Hematopoietic multipotent progenitor cell treated with erythropoietin and hydrocortisone succinate and interleukin-3 and kit ligand, for 15 days (in vitro differentiated cells): ENCODE results near the gene WDFY2.

ENCODE experiments used
- DNase-seq: peaks from one replicate; pipeline ENCODE4 v3.0.0-alpha.2; 2015; ENCODE audit warnings: low spot score

Gene WDFY2

GRCh38 chr13:51713807-51714206 lies 129.5 kb downstream of the WDFY2 start:
- no peak for DNase-seq

DNA sequence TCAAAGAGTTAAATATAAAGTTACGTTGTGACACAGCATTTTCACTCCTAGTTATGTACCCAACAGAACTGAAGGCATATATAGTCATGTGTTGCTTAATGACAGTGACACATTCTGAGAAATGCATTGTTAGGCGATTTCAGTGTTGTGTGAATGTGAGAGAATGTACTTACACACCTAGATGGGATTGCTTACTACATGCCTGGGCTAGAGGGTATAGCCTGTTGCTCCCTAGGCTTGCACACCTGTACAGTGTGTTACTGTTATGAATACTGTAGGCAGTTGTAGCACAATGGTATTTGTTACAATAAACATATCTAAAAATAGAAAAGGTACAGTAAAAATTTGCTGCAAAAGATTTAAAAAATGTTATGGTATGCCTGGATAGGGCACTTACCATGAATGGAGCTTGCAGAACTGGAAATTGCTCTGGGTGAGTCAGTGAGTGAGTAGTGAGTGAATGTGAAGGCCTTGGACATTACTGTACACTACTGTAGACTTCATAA lies 130.5 kb downstream of the WDFY2 start:
- DNase-seq = no peak

DNA sequence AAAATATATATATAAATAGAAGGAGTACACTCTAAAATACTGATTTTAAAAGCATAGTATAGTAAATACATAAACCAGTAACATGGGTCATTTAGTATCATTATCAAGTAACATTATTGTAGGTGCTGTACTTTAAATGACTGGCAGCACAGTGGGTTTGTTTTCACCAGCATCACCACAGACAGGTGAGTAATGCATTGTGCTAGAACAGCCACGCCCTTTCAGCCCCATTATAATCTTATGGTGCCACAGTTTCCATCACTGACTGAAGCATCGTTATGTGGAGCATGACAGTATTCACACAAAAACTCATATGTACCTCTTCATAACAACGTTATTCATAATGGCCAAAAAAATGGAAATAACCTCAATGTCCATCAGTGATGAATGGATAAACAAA lies 131.4 kb downstream of the WDFY2 start:
- DNase-seq = no peak

DNA sequence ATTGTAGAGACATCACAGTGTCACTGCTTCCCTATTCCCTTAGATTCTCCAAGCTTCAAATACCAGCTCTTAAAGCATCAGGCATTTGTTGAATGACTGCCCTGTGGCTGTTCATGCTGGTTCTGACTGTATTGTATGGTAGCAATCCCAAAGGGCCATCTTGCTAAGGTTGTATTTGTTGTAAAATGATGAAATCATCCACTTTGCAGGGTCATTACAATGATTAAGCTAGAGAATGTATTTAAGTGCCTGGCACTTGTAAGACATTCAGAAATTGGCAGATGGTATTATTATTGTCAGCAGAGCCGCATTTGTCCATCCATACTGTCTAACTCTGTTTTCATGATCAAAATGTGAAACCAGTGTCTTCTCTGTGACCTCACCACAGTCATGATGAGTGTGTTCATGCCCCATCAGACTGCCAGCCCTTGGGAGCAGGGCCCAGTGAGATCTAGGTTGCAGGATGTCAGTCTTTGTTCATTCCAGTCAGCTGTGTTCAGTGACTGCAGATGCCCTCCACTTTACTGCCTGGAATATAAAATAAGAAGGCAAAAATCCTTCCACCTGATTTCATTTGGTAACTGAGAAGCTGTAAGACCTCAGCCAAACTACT lies 133.6 kb downstream of the WDFY2 start:
- DNase-seq = no peak

GRCh38 chr13:51719394-51719793 lies 135.1 kb downstream of the WDFY2 start:
- DNase-seq = no peak

GRCh38 chr13:51721496-51721895 lies 137.2 kb downstream of the WDFY2 start:
- no peak for DNase-seq

DNA sequence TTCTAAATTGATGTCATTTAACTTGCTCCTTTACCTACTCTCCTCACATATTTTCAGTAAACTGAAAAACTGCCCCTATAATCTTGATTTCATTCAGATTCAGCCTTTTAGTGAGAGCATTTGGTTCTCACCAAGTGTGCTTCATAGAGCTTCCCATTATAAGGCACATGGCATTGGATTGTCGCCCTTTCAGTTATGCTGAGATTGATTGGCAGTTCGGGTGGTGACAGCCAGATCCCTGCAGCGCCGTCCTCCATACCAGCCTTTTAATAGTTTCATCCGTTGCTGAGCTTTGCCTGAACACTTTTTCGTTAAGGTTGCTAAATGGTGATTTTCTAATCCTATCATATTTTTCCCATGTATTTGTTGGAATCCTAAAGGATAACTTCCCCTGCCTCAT lies 139.3 kb downstream of the WDFY2 start:
- no peak for DNase-seq

- DNase-seq = no peak
These were observed 140.5 kb downstream of the WDFY2 start for GRCh38 chr13:51724721-51725120.

DNA sequence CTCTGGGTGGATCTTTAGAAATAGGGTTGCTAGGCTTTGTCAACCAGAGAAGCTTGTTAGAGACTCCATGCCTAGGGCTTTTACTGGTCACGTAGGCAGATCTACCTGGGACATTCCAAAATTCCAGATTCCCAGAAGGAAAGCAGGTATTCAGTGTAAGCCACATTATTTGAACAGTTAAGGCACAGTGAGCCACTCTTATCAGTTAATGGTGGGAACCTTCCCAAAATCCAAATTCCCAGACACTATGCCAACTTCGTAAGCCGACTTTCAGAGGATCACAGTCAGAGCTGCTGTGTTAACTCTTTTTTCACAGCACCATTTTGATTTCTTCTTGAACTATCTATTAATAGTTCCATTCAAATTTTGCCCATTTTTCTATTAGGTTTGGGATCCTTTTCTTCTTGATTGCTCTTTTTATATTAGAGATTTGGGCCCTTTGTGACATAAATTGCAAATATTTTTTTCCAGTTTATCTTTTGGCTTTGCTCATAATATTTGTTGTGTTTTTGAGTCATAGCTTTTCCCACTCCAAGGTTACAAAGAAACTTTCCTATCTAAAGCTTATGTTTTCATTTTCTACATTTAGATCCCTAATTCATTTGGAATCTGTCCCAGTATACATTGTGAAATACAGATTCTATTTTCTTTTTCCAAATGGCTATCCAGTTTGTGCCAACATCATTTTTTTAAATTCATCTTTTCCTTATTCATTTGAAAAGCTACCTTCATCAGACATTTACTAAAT lies 142.4 kb downstream of the WDFY2 start:
- no peak for DNase-seq

DNA sequence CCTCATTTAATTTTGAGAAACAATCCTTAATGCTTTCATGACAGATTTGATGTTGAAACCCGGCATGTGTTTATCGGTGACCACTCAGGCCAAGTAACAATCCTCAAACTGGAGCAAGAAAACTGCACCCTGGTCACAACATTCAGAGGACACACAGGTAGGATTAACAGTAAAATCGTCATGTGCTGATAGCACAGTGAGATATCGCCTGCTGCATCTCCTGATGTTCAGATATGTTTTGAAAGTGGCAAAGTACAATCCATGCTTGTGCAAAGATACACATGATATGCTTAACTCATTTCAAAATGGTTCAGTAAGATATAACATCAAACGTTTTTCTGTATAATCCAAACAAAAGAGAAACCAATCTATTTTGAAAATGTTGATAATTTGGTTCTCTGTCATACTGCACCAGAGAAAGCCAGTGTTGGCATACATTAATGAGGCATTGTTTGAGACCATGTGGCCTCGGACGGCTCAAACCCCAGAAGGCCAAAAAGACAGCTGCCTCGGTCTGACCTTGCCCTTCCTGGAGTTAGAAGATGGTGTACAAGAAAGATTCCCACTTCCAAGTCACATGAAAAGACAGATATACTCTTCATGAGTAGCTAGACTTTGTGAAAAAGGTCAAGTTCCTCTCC lies 143.5 kb downstream of the WDFY2 start:
- DNase-seq = no peak

DNA sequence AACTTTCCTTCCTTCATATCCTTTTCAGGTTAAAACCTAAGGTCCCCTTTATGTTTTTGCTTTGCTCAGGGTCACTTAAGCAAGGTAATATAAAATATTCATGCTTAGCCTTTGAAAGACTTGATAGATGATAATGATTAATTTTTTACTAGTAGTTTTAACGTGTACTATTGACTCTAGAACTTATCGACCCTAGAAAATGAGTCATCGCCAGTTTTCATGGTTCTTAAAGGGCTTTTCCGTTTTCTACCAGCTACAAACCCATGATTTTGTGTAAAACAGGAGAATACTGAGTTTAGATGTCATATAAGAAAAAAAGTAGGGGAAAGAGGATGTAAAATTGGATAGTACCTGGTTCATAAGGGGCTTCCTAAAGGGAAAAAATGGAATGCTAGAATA lies 144.0 kb downstream of the WDFY2 start:
- DNase-seq = no peak

DNA sequence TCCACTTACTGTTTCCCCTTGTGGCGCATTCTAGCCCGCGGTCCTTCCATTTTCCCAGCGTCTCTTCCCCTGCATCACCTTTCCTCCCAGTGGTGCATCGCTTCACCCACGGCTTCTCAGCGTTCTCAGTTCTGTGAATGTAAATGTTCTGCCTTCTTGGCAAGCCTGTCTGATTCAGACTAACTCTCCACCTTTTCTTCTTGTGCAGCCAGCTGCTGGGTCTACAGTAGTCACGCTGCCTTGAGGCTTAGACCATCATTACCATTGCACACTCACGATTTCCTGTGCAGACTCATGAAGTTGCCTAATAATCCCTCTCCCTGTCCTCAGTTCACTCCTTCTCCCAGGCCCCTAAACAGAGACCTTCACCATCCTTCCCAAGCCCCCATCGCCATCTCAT lies 144.7 kb downstream of the WDFY2 start:
- DNase-seq = no peak

- no peak for DNase-seq
These were observed 145.7 kb downstream of the WDFY2 start for GRCh38 chr13:51729866-51730553.

- no peak for DNase-seq
These were observed 146.7 kb downstream of the WDFY2 start for GRCh38 chr13:51730927-51731326.

DNA sequence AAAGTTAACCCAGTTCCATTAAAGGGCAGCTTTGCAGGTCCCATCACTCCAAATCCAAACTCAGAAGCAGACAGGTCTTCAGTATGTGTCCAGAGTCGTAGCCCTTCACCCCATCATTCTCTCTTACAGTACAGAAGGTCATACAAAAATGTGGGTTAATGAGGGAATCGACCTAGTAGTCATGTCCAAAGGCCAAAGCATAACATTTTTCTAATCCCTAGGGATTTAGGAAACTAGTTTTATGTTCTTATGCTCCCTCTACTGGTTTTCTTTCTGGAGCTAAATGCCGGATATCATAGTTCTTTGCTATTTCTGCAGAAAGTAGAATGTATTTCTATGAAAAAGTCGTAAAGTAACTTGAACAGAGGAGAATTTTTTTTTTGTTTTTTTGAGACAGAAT lies 147.5 kb downstream of the WDFY2 start:
- DNase-seq = no peak

DNA sequence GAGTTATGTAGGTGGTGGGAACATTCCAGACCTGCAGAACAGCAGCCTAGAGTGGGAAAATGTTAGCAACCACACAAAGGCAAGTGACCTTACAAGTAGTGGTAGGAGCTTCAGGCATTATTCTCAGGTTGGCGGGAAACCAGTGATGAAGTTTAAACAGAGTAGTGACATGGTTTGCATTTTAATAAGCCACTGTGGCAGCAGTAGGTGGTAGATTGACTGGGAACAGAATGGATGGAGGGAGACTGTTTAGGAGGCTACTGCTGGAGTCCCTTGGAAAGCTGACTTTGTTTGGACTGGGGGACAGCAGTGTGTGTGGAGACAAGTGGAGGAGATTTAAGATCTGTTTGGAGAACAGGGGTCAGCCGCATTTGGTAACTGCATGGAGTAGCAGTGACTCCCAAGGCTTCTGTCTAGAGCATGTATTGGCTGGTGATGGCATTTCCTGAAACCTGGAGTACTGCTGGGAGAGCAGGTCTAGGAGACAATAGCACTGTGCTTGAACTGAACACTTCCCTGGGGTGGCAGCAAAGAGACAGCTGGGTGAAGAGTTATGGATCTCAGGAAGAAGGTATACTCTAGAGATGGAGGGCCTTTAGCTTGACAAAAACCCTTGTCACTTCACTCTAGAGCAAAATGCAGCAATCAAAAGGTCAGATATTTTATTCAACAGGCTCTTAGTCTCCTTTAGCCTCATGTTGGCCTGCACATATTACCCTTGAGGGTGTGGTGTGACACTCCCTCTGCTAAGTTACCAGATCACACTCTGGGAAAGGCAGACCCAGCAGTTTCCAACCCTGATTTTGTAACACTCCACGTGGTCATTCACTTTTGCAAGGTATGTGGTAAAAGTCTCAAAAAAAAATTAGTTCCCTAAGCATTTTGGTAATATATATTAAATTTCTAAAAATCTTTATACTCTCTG lies 149.4 kb downstream of the WDFY2 start:
- no peak for DNase-seq

DNA sequence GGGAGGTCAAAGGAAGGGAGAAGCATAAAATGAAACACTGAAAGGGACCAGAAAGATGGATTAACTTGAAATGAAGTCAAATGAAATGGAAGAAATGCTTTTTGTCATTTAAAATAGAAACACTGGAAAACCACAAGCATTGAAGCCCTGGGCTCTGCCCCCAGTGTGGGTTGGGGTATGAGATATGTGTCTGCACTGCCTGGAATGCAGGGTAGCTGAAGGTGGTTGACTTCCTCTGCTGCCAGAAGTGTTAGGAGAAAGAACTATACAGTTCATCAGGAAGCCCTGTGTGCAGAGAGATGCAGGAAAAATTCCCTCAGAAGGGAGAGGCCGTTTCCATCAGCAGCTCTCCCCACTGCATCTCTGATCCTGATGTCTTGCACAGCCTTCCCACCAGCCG lies 150.5 kb downstream of the WDFY2 start:
- no peak for DNase-seq

- DNase-seq = no peak
These were observed 153.3 kb downstream of the WDFY2 start for GRCh38 chr13:51737609-51738008.

DNA sequence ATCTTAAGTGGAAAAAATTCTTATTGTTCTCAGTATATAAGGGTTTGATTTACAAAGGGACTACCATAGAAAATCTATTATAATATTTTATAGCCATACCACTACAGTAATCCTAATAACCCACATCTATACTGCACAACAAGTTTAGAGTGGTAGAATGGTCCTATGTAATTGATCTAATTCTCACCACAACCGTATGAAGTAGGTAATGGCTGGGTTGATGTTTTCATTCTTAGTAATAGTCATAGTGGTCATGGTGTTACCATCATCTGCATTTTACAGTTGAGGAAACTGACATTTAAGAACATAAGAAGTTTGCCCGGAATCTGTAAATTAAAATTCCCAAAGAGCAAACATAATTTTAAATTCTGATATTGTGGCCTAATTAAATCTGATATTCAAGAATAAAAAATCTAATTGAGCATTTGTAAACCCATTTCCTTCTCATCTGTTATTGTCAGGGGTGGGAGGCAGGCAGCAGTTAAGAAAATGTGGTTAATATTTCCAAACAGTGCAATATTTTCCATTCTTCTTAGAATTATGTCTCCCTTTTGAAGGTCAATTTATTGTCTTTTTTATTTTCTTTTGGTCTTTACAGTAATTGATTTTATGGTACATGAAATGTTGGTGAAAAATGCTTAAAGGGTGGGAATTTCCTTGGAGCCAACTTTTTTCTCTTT lies 154.1 kb downstream of the WDFY2 start:
- DNase-seq = no peak

- no peak for DNase-seq
These were observed 154.9 kb downstream of the WDFY2 start for GRCh38 chr13:51739027-51739764.
